GM12878 (cell line): Measurements from ENCODE around the gene CXADR.

Experiments
- ATF2 ChIP-seq: IDR thresholded peaks from 2 replicates; pipeline ENCODE4 v1.6.1; 2012; ENCODE audit warnings: low read length, inconsistent platforms
- CTCF ChIP-seq, 3 experiments: IDR thresholded peaks in 2 of 3; conservative IDR thresholded peaks in 1 of 3; 2 replicates each; pipeline ENCODE4 v1.5.1; 2011; ENCODE audit warnings: low read depth in 3 of 3, low read length in 3 of 3, mild to moderate bottlenecking in 3 of 3, control low read depth in 2 of 3, moderate library complexity in 2 of 3, inconsistent platforms in 1 of 3, mixed read lengths in 1 of 3; ENCODE audit not compliant: control insufficient read depth in 2 of 3, insufficient read depth in 1 of 3; ENCODE audit errors: extremely low read depth in 1 of 3
- FOS ChIP-seq: IDR thresholded peaks from 3 replicates; pipeline ENCODE4 v1.6.1; 2011; ENCODE audit warnings: borderline replicate concordance; ENCODE audit not compliant: insufficient read length; ENCODE audit errors: extremely low read depth
- MYC ChIP-seq: IDR thresholded peaks from 2 replicates; pipeline ENCODE4 v1.6.1; 2011; ENCODE audit warnings: mild to moderate bottlenecking, low read length, moderate library complexity, inconsistent platforms; ENCODE audit not compliant: insufficient read depth, insufficient replicate concordance, insufficient read length, severe bottlenecking
- SMC3 ChIP-seq: IDR thresholded peaks from 2 replicates; pipeline ENCODE4 v1.6.1; 2011; ENCODE audit warnings: low read length, improper control_type of control experiment, borderline replicate concordance
- SREBF2 ChIP-seq: IDR thresholded peaks from 2 replicates; pipeline ENCODE4 v1.6.1; 2012; ENCODE audit warnings: mild to moderate bottlenecking, low read length
- STAT1 ChIP-seq: fragments of 450-650 bp; conservative IDR thresholded peaks from 2 replicates; pipeline ENCODE4 v1.6.1; 2014; ENCODE audit warnings: antibody characterized with exemption, mild to moderate bottlenecking
- ZBTB11 ChIP-seq: fragments of 450-650 bp; formaldehyde crosslinking; IDR thresholded peaks from 2 replicates; pipeline ENCODE4 v1.5.0; 2022; ENCODE audit warnings: mild to moderate bottlenecking, missing genetic modification characterization

- TF ChIP-seq FOS (no peak), SMC3 (no peak), SREBF2 (no peak), CTCF (IDR thresholded peaks at IDR 0.05 in 2 of 3, conservative IDR thresholded peaks at IDR 0.05 in 1 of 3; ENCODE audit: control insufficient read depth in 2 of 3, extremely low read depth in 1 of 3, insufficient read depth in 1 of 3, low read depth in 3 of 3, low read length in 3 of 3) (no peak), ATF2 (no peak), STAT1 (no peak), MYC (no peak), ZBTB11 (CRISPR knock-in tag) (no peak)
Measured at GRCh38 chr21:17578162-17578561, 65.3 kb downstream of the CXADR start.
